H9 (cell line): ENCODE data around the gene F10. TPM values are rescaled to one million over a fixed set of nuclear protein-coding genes. Genes with fewer than 3 reads are reported as not detected.
A peak's percentile ranks its signal among the peaks of the same experiment; 100 is the strongest.

ENCODE experiments used
- DNase-seq: peaks from one replicate; pipeline ENCODE4 v3.0.0-alpha.2; 2017
- H2AFZ ChIP-seq: one replicate; pipeline ENCODE4 v1.6.1; 2013; ENCODE audit warnings: mild to moderate bottlenecking, low read length, control low read depth, moderate library complexity
- H2AK5ac ChIP-seq: 2 replicates; pipeline ENCODE4 v1.6.1; 2013; ENCODE audit warnings: low read length, control low read depth, mixed read lengths; ENCODE audit not compliant: insufficient read length
- H2BK120ac ChIP-seq: one replicate; pipeline ENCODE4 v1.6.1; 2013; ENCODE audit warnings: low read depth, mild to moderate bottlenecking, low read length, control low read depth, inconsistent platforms; ENCODE audit not compliant: poor library complexity, severe bottlenecking
- H2BK12ac ChIP-seq: 2 replicates; pipeline ENCODE4 v1.6.1; 2013; ENCODE audit warnings: low read length, control low read depth, mixed read lengths, low read depth; ENCODE audit not compliant: insufficient read length
- H2BK15ac ChIP-seq: 2 replicates; pipeline ENCODE4 v1.6.1; 2013; ENCODE audit warnings: low read depth, low read length, control low read depth
- H2BK20ac ChIP-seq: one replicate; pipeline ENCODE4 v1.6.1; 2013; ENCODE audit warnings: low read depth, mild to moderate bottlenecking, low read length, control low read depth, inconsistent platforms; ENCODE audit not compliant: poor library complexity, severe bottlenecking
- H2BK5ac ChIP-seq: 2 replicates; pipeline ENCODE4 v1.6.1; 2013; ENCODE audit warnings: low read length, control low read depth, mixed read lengths; ENCODE audit not compliant: insufficient read length
- H3K14ac ChIP-seq: 2 replicates; pipeline ENCODE4 v1.6.1; 2013; ENCODE audit warnings: low read length, control low read depth; ENCODE audit not compliant: insufficient read depth
- H3K18ac ChIP-seq: 2 replicates; pipeline ENCODE4 v1.6.1; 2013; ENCODE audit warnings: low read depth, mild to moderate bottlenecking, mixed read lengths, low read length, control low read depth; ENCODE audit not compliant: insufficient read length
- H3K23ac ChIP-seq: 2 replicates; pipeline ENCODE4 v1.6.1; 2013; ENCODE audit warnings: low read length, control low read depth, mixed read lengths, low read depth; ENCODE audit not compliant: insufficient read length
- H3K23me2 ChIP-seq: 2 replicates; pipeline ENCODE4 v1.6.1; 2013; ENCODE audit warnings: low read depth, mild to moderate bottlenecking, mixed read lengths, low read length, control low read depth; ENCODE audit not compliant: insufficient read length, poor library complexity, severe bottlenecking
- H3K27ac ChIP-seq: 2 replicates; pipeline ENCODE4 v1.5.1; 2013; ENCODE audit warnings: low read length, control low read depth, mixed read lengths, low read depth; ENCODE audit not compliant: insufficient read length
- H3K27me3 ChIP-seq: 2 replicates; pipeline ENCODE4 v1.6.1; 2013; ENCODE audit warnings: low read length, control low read depth, inconsistent platforms; ENCODE audit not compliant: insufficient read depth
- H3K4ac ChIP-seq: 2 replicates; pipeline ENCODE4 v1.6.1; 2013; ENCODE audit warnings: low read depth, mild to moderate bottlenecking, control low read depth, inconsistent platforms, low read length, moderate library complexity
- H3K4me1 ChIP-seq: 2 replicates; pipeline ENCODE4 v1.6.1; 2013; ENCODE audit warnings: low read length, control low read depth, inconsistent platforms; ENCODE audit not compliant: insufficient read depth
- H3K4me2 ChIP-seq: 2 replicates; pipeline ENCODE4 v1.6.1; 2013; ENCODE audit warnings: low read length, control low read depth, mixed read lengths; ENCODE audit not compliant: insufficient read length, insufficient read depth
- H3K56ac ChIP-seq: 2 replicates; pipeline ENCODE4 v1.6.1; 2013; ENCODE audit warnings: low read depth, mild to moderate bottlenecking, mixed read lengths, low read length, control low read depth; ENCODE audit not compliant: insufficient read length
- H3K79me1 ChIP-seq: 2 replicates; pipeline ENCODE4 v1.6.1; 2013; ENCODE audit warnings: low read depth, mild to moderate bottlenecking, moderate library complexity, low read length, control low read depth, inconsistent platforms; ENCODE audit not compliant: insufficient read depth, poor library complexity, severe bottlenecking
- H3K79me2 ChIP-seq: 2 replicates; pipeline ENCODE4 v1.6.1; 2013; ENCODE audit warnings: low read length, control low read depth, inconsistent platforms; ENCODE audit not compliant: insufficient read depth
- H3K9ac ChIP-seq: 2 replicates; pipeline ENCODE4 v1.6.1; 2013; ENCODE audit warnings: low read length, control low read depth, mixed read lengths; ENCODE audit not compliant: insufficient read length; ENCODE audit errors: extremely low read depth
- H3K9me3 ChIP-seq: one replicate; pipeline ENCODE4 v1.6.1; 2013; ENCODE audit warnings: low read depth, low read length, inconsistent platforms; ENCODE audit not compliant: control insufficient read depth
- H3T11ph ChIP-seq: one replicate; pipeline ENCODE4 v1.6.1; 2013; ENCODE audit warnings: mild to moderate bottlenecking, low read length, control low read depth, inconsistent platforms
- H4K20me1 ChIP-seq: one replicate; pipeline ENCODE4 v1.6.1; 2013; ENCODE audit not compliant: control insufficient read depth, insufficient read length, insufficient read depth
- H4K5ac ChIP-seq: 2 replicates; pipeline ENCODE4 v1.6.1; 2013; ENCODE audit warnings: low read depth, mild to moderate bottlenecking, mixed read lengths, low read length, control low read depth; ENCODE audit not compliant: insufficient read length
- H4K8ac ChIP-seq: replicated peaks from 2 replicates; pipeline ENCODE4 v1.6.1; 2013; ENCODE audit warnings: low read length, control low read depth, mixed read lengths, low read depth; ENCODE audit not compliant: insufficient read length
- H4K91ac ChIP-seq: 2 replicates; pipeline ENCODE4 v1.6.1; 2013; ENCODE audit warnings: low read depth, mild to moderate bottlenecking, moderate library complexity, mixed read lengths, low read length, control low read depth; ENCODE audit not compliant: insufficient read length
- H3K27ac Mint-ChIP-seq, 3 experiments: 2 replicates in 2 of 3; 3 replicates in 1 of 3; pipeline ENCODE4 v1.8.0; 2020 to 2021; ENCODE audit warnings: mixed read lengths in 3 of 3, mild to moderate bottlenecking in 1 of 3, moderate library complexity in 1 of 3
- H3K27me3 Mint-ChIP-seq: 2 replicates; pipeline ENCODE4 v1.8.0; 2021; ENCODE audit warnings: low read depth, mild to moderate bottlenecking, moderate library complexity, mixed read lengths
- H3K36me3 Mint-ChIP-seq, 3 experiments: 2 replicates in 2 of 3; 3 replicates in 1 of 3; pipeline ENCODE4 v1.8.0; 2020 to 2021; ENCODE audit warnings: low read depth in 3 of 3, mixed read lengths in 3 of 3; ENCODE audit not compliant: insufficient read depth in 1 of 3
- H3K4me1 Mint-ChIP-seq, 2 experiments: 2 replicates each; pipeline ENCODE4 v1.8.0; 2020; ENCODE audit warnings: mixed read lengths in 2 of 2
- H3K4me3 Mint-ChIP-seq, 2 experiments: 2 replicates in 1 of 2; 3 replicates in 1 of 2; pipeline ENCODE4 v1.8.0; 2020 to 2021; ENCODE audit warnings: mild to moderate bottlenecking in 2 of 2, mixed read lengths in 2 of 2, moderate library complexity in 1 of 2
- H3K9me3 Mint-ChIP-seq, 2 experiments: 2 replicates in 1 of 2; 3 replicates in 1 of 2; pipeline ENCODE4 v1.8.0; 2020; ENCODE audit warnings: mild to moderate bottlenecking in 2 of 2, mixed read lengths in 2 of 2, moderate library complexity in 1 of 2
- CTCF ChIP-seq: fragments of 200-600 bp; sonication (generic); conservative IDR thresholded peaks from 3 replicates; pipeline ENCODE4 v1.8.0; 2021; ENCODE audit warnings: antibody characterized with exemption, mild to moderate bottlenecking
- WGBS: extraction: QIAGEN DNeasy Blood & Tissue Kit; methylation state at CpG from one replicate; pipeline ENCODE4 v1.1.7; 2013; ENCODE audit warnings: missing lambda C conversion rate, low lambda C conversion rate, mixed read lengths; ENCODE audit not compliant: insufficient read length; ENCODE audit errors: extremely low coverage; 5-methylcytosine and 5-hydroxymethylcytosine counted together
- total RNA-seq: library from RNA; stranded (reverse); gene quantifications from 2 replicates; pipeline ENCODE4 v1.2.1, GENCODE V29; 2021

The F10 gene
- total RNA-seq, 1 experiment from 2014 or later: 1.7 TPM

GRCh38 chr13:113151745-113152690 lies 29.4 kb downstream of the F10 start:
- peak overlapping the region; percentile 45 for H3K4me2 ChIP-seq
- peaks cover 24 to 27% of the 10 kb centered on the region in 2 experiments for H3K4me1 Mint-ChIP-seq
- peaks cover 0 to 4% (median 0%) of the 10 kb centered on the region in 3 experiments; a peak in 3 of 7 replicates for H3K36me3 Mint-ChIP-seq
- no peaks in the 10 kb centered on the region for H3K4me1 ChIP-seq
- H4K20me1 ChIP-seq: no peaks in the 10 kb centered on the region
- TF ChIP-seq CTCF: no peak
- no peaks in the 10 kb centered on the region for H3K79me1 ChIP-seq
- H4K5ac ChIP-seq: no peak overlapping the region
- no peaks in the 10 kb centered on the region; the same call in 1 of the 2 replicates for H3K27me3 ChIP-seq
- H3K79me2 ChIP-seq: no peaks in the 10 kb centered on the region
- no peak overlapping the region for H3T11ph ChIP-seq
- peaks cover 0 to 4% of the 10 kb centered on the region in 2 experiments; a peak in 3 of 5 replicates for H3K9me3 Mint-ChIP-seq
- no peaks in the 10 kb centered on the region for H3K9me3 ChIP-seq
- H3K9ac ChIP-seq: no peak overlapping the region
- H2BK15ac ChIP-seq: no peak overlapping the region
- H3K4ac ChIP-seq: no peak overlapping the region
- no peak overlapping the region for H2BK120ac ChIP-seq
- H2AK5ac ChIP-seq: no peak overlapping the region
- H3K27ac Mint-ChIP-seq: no peak overlapping the region
- no peak overlapping the region for H3K23ac ChIP-seq
- peak; percentile 28 for DNase-seq
- peak overlapping the region; percentile 31 to 78; a peak in 4 of 5 replicates for H3K4me3 Mint-ChIP-seq
- no peak overlapping the region for H4K8ac ChIP-seq
- no peak overlapping the region for H2BK12ac ChIP-seq
- peaks cover 31% of the 10 kb centered on the region for H3K27me3 Mint-ChIP-seq
- H2BK5ac ChIP-seq: no peak overlapping the region
- H3K18ac ChIP-seq: no peak overlapping the region
- no peak overlapping the region for H2BK20ac ChIP-seq
- H3K27ac ChIP-seq: no peak overlapping the region
- no peak overlapping the region for H2AFZ ChIP-seq
- H4K91ac ChIP-seq: no peak overlapping the region
- no peak overlapping the region for H3K14ac ChIP-seq
- peaks cover 12% of the 10 kb centered on the region for H3K23me2 ChIP-seq
- no CpG with 5 or more reads among the region's 28 CpGs for WGBS
- no peak overlapping the region for H3K56ac ChIP-seq
